NCI-H2227 (cell line): Measurements from ENCODE around the gene MYH6.
"Not testable (repeated sequence)": the region's sequence is repeated elsewhere in the genome, so short reads cannot be mapped to it uniquely, and the experiment has no call there.

Source experiments
- DNase-seq: peaks from one replicate; lab custom pipeline; 2025; ENCODE audit not compliant: unreplicated experiment; lab: John Stamatoyannopoulos, UW

MYH6 gene

DNA sequence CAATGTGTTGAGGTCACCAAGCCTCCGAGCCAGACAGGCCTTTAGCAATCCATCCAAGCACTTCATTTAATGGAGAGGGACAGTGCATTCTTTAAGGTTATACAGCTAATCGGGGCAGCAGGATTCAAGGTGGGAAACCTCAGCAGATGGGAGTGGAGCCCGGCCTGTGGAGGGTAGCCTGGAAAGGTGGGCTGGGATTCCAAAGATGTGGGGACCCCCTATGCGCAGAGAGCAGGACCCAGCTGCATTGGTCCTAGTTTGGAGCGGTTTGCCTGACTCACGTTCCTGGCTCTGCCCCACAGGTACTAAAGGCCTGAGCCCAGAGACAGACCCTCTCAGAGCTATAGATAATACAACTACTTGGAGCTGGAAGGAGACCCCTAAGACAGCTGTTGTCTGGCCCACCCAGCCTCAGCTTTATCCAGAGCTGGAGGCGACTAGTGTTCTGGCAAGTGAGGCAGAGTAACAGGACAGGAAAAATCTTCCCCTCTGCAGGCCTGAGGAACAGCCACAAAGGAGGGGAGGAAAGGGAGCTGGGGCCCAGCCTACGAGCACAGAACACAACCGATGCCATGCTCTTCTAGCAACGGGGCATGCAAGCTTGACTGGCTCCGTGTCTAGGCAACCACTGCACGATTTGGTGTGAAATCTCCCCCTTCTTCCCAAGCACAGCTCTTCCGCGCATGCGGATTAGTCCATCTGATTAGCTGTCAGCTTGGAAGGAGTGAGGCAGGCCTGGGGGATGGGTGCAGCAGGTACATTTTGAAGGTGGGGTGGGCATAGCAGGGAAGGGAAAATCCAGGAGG is 28.5 kb upstream of the MYH6 start:
- DNase-seq = peak; percentile 21

DNA sequence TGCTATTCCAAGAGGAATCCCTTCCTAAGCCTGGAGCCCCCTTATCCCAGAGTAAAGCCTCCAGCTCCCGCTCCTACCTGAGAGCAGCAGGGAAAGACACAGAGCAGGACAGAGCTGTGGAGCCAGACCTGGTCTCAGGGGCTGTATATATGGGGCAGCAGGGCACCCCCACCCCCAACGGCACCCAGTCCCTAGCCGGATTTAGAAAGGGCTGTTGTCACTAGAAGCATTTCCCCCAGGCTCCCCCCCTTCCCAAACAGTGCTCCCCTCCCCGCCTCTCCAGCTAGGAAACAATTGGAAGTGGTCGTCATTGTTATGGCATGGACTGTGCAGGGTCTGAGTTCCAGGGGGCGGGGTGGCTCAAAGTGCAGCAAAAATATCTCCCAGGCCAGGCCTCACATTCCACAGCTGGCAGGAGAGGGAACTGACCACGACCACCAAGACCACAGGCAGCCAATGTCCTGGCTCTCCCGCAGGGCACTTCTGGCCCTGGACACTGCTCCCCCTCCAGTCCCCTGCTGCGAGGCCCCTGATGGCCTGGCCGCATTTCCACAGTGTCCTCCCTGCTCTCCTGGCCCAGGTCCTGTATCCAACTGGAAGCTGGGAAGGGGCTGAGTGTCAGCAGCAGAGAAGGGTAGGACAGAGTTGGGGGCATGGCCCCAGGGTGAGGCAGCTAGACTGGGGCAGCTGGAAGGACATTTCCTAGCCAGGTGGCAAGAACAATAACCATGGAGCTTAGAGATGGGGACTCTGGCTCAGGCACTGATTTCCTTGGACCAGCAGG is 27.7 kb upstream of the MYH6 start, which contains the start of gene MYH7:
TSS of gene MYH7 (minus strand) at position 118 of the 784 bp plus-strand sequence. CDS start 1,928 bp downstream, outside the sequence.
- DNase-seq = no peak

DNA sequence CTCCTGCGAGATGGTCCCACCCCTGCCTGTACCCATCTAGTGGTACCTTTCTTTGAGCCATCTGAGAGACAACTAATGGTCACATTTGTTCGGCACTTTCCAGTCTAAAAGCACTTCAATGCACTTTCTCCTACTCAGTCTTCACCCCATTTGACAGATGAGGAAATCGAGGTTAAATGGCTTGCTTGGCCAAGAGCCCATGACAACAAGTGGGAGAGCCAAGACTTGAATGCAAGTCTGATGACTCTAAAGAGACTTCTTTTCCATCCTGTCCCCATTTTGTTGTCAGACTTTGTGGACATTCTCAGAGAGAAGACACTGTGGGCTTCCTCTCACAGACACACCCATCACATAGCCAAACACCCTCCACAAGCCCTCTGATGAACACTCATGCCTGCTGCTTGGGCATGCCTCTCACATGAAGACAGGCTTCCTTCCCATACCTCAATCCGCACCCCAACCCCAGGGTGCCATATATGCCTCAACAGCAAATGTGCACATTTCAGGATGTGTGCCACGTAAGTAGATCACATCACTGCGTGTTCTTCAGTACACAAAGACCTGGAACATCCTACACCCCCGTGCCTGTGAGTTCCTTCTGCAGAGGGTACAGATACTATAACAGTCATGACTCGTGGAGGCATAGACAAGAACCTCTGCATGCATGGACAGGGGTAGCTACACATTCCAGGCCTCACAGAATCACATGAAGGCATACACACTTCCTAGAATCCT is 26.6 kb upstream of the MYH6 start:
- no peak for DNase-seq

DNA sequence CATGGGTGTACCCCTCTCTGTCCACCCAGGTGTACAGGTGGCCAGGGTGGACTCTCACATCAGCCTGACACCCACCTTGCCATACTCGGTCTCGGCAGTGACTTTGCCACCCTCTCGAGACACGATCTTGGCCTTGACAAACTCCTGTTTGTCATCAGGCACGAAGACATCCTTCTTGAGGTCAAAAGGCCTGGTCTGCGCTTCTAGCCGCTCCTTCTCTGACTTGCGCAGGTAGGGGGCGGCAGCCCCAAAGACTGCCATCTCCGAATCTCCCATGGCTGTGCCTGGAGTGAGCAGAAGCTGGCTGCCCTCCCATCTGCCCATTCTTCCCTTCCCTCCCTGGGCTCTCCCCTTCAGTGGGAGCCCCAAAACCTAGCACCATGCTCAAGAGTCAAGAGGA is 25.4 kb upstream of the MYH6 start:
- DNase-seq = no peak

DNA sequence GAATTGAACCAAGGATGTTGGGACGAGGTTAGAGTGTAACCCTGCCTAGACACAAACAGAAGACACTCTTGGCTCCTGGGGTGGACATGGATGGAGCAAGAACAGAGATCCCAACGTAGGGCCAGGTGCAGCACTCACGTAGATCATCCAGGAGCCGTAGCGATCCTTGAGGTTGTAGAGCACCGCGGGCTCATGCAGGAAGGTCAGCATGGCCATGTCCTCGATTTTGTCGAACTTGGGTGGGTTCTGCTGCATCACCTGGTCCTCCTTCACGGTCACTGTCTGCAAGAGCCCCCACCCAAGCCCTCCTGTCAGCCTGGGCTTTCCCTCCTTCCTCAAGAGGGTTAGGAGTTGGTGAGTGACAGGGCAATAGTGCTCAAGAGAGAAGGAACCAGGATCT is 24.9 kb upstream of the MYH6 start:
- no peak for DNase-seq

DNA sequence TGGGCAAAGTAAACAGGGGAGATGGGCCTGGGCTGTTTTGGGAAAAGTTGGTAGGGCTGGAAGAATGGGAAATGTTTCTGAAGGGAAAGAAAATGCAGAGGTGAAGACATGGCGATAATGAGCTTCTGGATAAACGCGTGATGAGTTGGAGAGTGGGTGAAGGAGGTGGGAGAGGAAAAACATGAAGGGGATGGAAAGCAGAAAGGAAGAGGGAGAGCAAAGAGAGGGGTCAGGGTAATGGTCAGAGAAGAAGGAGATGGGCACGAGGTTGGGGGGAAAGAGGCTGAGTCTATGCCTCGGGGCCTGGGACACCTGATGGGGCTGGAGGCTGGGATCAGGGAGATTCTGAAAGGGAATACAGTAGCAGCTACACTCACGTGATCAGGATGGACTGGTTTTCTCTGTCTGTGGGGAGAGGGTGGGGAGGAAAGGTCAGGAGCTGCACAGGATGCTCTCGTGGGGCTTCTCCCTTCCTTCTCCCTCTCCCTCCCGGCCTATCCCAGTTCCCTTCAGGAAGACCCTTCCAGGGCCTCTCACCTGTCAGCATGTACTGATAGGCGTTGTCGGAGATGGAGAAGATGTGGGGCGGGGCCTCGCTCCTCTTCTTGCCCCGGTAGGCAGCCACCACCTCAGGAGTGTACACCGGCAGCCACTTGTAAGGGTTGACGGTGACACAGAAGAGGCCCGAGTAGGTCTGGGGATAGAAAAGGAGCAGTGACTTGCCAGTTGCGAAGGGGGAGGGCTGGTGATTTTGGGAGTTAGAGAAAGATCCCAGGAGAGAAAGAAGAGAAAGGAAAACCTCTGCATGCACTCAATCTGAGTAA is 24.2 kb upstream of the MYH6 start:
- DNase-seq = no peak

DNA sequence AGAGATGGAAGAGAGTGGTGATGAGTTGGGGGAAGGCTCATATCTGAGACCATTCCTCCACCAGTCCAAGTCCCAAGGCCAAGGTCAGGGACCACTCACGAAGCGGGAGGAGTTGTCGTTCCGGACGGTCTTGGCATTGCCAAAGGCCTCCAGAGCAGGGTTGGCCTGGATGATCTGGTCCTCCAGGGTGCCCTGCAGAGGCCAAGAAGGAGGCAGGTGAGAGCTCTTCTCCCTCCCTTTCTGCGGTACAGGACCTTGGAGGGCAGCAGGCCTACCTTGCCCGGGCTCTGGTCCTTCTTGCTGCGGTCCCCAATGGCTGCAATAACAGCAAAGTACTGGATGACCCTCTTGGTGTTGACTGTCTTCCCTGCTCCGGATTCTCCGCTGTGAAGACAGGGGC is 23.4 kb upstream of the MYH6 start:
- DNase-seq = no peak

DNA sequence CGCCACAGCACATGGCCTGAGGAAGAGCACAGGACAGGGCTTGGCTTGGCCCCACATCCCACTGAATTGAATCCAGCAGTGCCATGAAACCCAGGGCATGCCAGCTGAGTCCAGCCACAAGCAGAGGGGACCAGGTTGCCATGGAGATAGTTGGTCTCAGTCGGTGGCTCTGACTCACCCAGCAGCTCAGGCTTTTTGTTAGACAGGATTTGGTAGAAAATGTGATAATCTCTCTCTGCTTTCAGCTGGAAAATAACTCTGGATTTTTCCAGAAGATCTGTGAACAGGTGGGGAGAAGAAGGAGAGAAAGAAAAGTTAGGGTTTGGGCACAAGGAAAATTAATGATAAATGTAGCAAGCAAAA is 22.6 kb upstream of the MYH6 start:
- peak; percentile 65 for DNase-seq

DNA sequence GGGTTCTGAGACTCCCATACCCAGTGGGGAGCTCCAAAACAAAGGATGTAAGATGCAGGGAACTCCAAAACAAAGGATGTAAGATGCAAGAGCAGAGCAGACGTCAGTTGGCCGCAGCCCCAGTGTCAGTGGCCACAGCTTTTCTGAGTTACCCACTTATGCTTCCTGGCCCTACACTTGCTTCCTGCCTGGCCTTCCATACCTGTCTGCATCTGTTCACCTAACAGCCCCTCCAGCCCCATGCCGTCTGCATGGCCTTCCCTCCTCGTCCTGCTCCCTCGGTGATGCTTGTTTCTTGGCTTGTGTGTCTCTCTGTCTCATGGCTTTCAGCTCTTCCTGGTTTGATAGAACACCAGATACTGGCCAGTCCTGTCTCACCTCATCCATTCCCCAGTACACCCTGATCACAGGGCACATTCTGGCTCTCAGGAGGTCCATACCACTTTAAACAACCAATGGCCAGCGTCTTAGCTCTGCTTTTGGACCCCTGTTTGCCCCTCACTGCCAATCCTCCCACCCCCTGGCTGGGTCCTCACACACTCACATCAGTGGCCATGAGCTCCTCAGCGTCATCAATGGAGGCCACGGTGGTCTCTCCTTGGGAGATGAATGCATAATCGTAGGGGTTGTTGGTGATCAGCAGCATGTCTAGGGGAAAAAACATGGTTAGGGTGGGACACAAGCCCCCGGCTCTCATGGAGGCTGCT is 22.1 kb upstream of the MYH6 start:
- no peak for DNase-seq

DNA sequence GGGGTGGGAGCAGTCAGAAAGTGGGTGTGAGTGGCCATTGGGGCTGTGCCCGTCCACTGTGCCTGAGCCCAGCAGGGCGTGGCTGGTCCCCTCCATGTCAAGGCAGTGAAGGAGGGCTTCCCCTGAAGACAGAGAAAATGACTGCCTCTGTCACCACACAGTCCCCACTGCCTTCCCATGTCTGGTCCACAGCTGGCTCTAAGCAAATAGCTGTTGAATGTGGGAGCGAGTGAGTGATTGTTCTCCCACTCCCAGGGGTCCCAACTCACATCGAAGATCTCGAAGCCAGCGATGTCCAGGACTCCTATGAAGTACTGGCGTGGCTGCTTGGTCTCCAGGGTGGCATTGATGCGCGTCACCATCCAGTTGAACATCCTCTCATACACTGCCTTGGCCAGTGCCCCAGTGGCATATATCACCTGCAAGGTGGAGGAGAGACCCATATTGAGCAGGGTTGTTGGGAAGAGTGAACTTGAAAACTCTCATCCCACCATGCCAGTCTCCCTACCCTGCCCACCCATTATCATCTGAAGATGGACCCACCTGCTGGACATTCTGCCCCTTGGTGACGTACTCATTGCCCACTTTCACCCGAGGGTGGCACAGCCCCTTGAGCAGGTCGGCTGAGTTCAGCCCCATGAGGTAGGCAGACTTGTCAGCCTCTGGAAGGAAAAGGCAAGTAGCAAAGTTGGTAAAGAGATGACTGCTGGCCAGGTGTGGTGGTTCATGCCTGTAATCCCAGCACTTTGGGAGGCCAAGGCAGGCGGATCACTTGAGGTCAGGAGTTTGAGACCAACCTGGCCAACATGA is 20.8 kb upstream of the MYH6 start:
- no peak for DNase-seq

DNA sequence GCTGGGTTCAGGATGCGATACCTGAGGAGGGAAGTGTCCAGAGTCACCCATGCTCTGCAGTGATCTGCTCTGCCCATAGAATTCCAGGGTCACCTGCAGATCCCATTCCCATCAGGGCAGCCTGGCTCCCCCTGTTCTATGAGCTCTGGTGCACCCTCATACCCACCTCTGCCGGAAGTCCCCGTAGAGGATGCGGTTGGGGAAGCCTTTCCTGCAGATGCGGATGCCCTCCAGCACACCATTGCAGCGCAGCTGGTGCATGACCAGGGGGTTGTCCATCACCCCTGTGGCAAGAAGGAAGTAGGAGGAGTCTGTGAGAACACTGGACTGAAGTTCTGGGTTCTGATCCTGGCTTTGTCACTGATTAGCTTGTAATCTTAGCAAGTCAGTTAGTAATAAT is 17.7 kb upstream of the MYH6 start:
- DNase-seq = not testable (repeated sequence)

DNA sequence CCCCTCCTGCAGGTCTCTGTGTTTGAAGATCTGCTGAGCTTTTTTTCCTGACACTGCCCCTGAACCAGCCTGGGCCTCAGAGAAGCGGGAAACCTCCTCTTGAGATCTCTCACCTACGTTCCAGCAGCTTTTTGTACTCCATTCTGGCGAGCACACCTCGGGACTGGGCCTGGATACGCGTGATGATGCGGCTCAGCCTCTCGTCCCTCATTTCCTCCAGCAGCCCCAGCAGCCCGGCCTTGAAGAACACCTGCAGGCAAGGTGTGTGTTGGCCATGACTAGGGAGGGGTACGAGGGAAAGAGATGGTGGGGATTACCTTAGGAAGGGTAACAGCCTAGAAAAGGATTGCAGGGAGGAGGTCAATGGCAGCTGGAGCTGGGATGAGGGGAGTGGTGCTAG is 17.1 kb upstream of the MYH6 start:
- DNase-seq = no peak

DNA sequence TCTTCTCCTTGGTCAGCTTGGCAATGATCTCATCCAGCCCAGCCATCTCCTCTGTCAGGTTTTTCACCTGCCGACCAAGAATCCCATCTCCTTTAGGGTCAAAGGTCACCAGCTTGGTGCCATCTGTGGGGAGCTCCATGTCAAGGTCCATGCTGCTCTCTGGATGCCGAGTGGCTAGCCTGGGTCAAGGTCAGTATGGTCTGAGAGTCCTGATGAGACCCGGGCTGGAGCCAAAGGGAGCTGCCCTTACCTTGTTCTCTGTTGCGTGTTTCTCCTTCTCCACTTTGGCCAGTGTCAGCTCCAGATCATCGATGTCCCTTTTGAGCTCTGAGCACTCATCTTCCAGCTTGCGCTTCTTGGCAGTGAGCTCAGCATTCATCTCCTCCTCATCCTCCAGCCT is 15.6 kb upstream of the MYH6 start:
- no peak for DNase-seq

DNA sequence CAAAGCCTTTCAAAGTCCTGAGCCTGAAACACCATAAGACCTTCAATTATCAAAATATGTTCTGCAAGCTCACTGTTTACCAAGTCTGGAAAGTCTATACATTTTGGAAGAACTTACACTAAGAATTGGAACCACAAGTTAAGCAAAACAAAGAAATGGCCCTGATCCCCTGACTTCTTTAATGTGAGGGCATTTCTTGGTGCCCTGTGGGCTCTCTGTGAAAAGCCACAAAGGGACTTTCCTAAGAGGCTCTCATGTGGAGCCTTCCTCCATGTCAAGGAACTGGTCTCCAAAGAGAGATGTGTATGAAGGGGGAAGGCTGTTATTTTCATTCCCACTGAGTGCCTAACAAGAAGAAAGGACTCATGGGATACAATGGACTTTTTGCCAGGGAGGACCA is 13.5 kb upstream of the MYH6 start:
- DNase-seq = no peak

DNA sequence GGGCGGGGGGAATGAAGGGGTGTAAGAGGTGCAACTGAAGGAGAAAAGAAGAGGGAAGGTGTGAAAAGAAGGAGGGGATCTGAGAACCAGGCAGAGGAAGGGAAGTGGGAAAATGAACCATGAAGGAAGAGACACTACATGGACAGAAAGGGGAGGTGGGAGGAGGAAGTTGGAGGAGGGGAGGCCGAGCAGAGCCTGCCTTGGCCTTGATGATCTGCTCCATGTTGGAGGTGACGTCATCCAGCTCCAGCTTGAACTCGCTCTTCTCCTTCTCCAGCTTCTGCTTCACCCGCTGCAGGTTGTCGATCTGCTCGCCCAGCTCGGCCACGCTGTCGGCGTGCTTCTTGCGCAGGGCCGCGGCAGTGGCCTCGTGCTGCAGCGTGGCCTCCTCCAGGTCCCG is 11.6 kb upstream of the MYH6 start:
- DNase-seq = not testable (repeated sequence)

DNA sequence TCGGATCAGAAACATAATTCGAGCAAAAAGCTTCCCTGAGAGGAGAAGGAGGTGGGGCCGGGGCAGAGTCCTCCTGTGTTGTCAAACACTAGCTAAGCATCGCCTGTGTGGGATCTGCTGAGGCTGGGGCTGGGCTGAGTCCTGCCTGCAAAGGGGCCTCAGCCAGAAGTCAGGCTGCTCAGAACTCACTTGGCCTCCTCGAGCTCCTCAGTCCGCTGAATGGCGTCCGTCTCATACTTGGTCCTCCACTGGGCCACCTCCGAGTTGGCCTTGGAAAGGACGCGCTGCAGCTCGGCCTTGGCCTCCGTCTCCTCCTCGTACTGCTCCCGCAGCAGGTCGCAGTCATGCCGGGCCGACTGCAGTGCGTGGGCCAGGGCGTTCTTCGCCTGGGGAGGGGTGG is 9.9 kb upstream of the MYH6 start:
- DNase-seq = no peak

DNA sequence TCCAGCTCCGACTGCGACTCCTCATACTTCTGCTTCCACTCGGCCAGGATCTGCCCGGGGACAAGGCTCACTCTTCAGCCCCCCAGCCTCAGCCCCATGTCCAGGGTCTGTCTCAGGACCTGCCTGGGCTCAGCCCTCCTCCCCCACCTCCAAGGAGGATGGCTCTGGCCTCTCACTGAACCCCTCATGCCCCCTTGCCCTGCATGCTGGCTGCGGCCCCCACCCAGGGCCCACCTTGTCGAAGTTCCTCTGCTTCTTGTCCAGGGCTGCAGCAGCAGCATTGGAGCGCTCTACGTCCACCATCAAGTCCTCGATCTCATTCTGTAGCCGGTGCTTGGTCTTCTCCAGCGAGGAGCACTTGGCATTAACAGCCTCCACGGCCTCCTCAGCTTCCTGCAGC is 9.2 kb upstream of the MYH6 start:
- DNase-seq = not testable (repeated sequence)

DNA sequence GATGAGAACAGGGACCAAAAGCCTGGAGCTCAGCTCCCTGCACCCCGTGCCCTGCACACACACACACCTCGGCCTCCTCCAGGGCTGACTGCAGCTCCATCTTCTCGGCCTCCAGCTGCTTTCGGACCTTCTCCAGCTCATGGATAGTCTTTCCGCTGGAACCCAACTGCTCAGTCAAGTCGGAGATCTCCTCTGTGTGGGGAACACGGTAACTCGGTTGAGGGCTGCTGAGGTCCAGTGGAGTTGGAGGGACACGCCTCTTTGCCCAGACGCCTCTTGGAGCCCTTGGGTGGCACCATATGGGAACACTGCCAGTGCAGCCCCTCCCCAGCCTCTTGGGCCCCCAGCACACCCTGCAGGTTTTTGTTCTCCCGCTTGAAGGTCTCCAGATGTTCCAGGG is 8.7 kb upstream of the MYH6 start:
- DNase-seq = no peak
